HUES64 (cell line): ENCODE data around the gene KDM4B.

Source experiments
- H3K27ac ChIP-seq: 2 replicates; pipeline ENCODE4 v1.7.0; 2013; ENCODE audit warnings: low read depth, low read length, inconsistent platforms
- H3K27me3 ChIP-seq: 2 replicates; pipeline ENCODE4 v1.6.1; 2013; ENCODE audit warnings: mild to moderate bottlenecking, low read length; ENCODE audit not compliant: insufficient read depth
- H3K36me3 ChIP-seq: 2 replicates; pipeline ENCODE4 v1.6.1; 2013; ENCODE audit warnings: mild to moderate bottlenecking, low read length; ENCODE audit not compliant: insufficient read depth
- H3K4me1 ChIP-seq: 2 replicates; pipeline ENCODE4 v1.6.1; 2013; ENCODE audit warnings: mild to moderate bottlenecking, low read length, moderate library complexity; ENCODE audit not compliant: insufficient read depth
- H3K4me3 ChIP-seq: 2 replicates; pipeline ENCODE4 v1.5.1; 2013; ENCODE audit warnings: mild to moderate bottlenecking, low read length, moderate library complexity
- H3K9ac ChIP-seq: 2 replicates; pipeline ENCODE4 v1.6.1; 2013; ENCODE audit warnings: mild to moderate bottlenecking, low read depth, low read length
- H3K9me3 ChIP-seq: 2 replicates; pipeline ENCODE4 v1.6.1; 2013; ENCODE audit warnings: low read depth, low read length; ENCODE audit not compliant: insufficient read depth
- WGBS: fragments of 150-250, 120-280 bp; methylation state at CpG from one replicate; pipeline ENCODE4 v1.1.7; 2013; ENCODE audit warnings: missing lambda C conversion rate; 5-methylcytosine and 5-hydroxymethylcytosine counted together

KDM4B gene

DNA sequence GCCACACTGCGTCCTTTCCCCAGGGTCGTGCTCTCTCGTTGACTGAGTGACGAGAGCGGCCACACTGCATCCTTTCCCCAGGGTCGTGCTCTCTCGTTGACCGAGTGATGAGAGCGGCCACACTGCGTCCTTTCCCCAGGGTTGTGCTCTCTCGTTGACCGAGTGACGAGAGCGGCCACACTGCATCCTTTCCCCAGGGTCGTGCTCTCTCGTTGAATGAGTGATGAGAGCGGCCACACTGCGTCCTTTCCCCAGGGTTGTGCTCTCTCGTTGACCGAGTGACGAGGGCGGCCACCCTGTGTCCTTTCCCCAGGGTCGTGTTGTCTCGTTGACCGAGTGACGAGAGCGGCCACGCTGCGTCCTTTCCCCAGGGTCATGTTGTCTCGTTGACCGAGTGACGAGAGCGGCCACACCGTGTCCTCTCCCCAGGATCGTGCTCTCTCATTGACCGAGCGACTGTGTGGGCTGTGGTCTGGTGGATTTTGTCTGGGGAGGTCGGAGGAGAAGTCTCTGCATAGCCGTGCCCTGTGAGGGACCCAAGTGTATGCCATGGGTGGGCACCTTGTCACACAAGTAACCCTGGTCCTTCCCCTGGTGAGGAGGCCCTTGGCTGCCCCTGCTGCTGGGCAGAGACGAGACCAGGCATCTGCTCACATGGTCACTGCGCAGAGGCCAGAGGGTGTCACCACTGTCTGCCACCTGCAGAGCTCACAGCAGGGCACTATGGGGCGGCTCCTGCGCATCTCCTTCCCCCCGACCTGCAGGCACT is 107.7 kb downstream of the KDM4B start:
- H3K4me1 ChIP-seq = peaks cover 10% of the 10 kb centered on the region
- H3K9me3 ChIP-seq = no peaks in the 10 kb centered on the region
- no peak overlapping the region for H3K4me3 ChIP-seq
- peaks cover 47% of the 10 kb centered on the region for H3K36me3 ChIP-seq
- H3K27me3 ChIP-seq = no peaks in the 10 kb centered on the region
- WGBS = 96% methylated on average over 43 of the region's 44 CpGs
- H3K27ac ChIP-seq = no peak overlapping the region
- no peak overlapping the region for H3K9ac ChIP-seq

DNA sequence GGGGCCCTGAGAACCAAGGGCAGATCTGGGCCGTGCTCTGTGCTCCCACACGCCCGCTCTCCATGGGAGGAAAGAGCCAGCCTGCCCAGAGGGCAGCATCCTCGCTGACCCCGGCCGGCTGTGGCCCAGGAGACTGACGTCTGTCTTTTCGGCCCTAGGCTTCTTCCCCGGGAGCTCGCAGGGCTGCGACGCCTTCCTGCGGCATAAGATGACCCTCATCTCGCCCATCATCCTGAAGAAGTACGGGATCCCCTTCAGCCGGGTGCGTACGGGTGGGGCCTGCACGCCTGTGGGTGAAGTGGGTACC is 108.2 kb downstream of the KDM4B start:
- WGBS = 95% methylated on average over 19 of the region's 19 CpGs
- Histone ChIP-seq H3K27me3 (no peaks in the 10 kb centered on the region), H3K36me3 (peaks cover 51% of the 10 kb centered on the region), H3K27ac (no peak overlapping the region), H3K4me3 (no peak overlapping the region), H3K4me1 (peaks cover 10% of the 10 kb centered on the region), H3K9me3 (no peaks in the 10 kb centered on the region), H3K9ac (no peak overlapping the region)

DNA sequence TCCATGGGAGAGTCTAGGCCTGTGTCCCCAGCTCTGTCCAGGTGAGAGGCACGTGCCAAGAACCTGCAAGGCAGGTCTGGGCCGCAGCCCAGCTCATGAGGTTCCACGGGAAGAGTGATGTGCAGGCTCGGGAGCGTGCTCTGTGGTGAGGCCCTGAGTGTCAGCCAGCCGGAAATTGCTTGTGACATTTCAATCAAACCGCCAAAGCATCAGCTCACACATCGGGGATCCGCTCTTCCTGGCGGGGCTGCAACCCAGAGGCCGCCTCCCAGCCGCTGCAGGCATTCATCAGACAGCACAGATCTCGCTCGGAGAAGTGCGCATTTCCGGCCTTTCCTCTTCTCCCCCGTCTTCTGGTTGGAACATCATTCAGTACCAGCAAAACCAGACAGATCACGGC is 109.3 kb downstream of the KDM4B start:
- no peak overlapping the region for H3K9ac ChIP-seq
- no peak overlapping the region for H3K27ac ChIP-seq
- peaks cover 49% of the 10 kb centered on the region for H3K36me3 ChIP-seq
- 94% methylated on average over 18 of the region's 18 CpGs for WGBS
- H3K9me3 ChIP-seq = no peaks in the 10 kb centered on the region
- H3K4me1 ChIP-seq = peaks cover 8% of the 10 kb centered on the region
- no peak overlapping the region for H3K4me3 ChIP-seq
- H3K27me3 ChIP-seq = no peaks in the 10 kb centered on the region

DNA sequence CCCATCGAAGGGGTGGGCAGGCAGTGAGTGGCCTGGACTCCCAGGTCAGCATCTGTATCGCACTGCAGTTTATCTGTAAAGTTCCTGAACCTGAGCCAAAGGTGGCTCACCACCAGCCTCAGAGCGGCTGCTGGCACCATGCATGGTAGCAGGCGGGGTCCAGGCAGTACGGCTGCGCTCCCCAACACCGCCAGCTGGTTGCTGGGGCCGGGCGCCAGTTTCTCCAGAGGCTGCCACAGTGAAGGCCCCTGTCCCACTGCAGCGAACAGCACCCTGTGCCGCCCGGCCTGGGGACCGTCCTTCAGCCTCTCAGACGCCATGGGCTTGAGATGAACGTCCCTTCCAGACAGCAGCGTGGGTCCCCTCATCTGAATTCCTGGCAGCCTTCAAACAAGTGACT is 109.8 kb downstream of the KDM4B start:
- Histone ChIP-seq H3K4me3 (no peak overlapping the region), H3K4me1 (peaks cover 3% of the 10 kb centered on the region), H3K27me3 (no peaks in the 10 kb centered on the region), H3K27ac (no peak overlapping the region), H3K9ac (no peak overlapping the region), H3K9me3 (no peaks in the 10 kb centered on the region), H3K36me3 (peaks cover 49% of the 10 kb centered on the region)
- WGBS = 93% methylated on average over 16 of the region's 16 CpGs

DNA sequence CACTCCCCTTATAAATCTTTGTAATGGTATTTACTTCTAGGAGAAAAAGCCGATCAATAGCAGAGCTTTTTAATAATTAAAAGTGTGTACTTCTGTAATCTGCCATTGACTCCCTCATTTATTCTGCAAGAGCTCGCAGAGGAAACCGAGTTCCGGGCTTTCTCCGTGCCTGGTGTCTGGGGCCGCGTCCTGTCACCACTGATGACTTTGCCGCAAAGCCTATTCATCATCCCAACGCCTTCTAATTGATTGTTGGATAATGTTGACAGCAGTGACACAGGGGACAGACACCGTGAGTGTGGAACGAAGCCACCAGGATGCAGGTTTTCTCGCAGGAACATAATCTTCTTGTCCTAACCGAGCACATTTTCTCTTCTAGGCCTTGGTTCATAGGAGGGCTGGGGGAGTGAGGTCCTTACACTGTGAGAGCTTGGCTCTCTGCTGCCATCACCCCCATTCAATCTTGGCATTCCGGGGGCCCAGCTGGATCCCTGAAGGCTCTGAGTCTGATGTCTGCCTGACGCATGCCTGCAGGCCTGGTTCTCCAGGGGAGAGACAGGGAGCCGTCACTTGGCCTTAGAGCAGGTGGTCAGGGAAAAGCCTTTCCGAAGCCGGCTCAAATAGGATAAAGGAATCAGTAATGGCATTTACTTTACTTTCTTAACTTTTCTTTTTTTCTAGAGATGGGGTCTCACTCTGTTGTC is 110.3 kb downstream of the KDM4B start:
- 96% methylated on average over 18 of the region's 18 CpGs for WGBS
- Histone ChIP-seq H3K9me3 (no peaks in the 10 kb centered on the region), H3K36me3 (peaks cover 49% of the 10 kb centered on the region), H3K4me1 (no peaks in the 10 kb centered on the region), H3K27ac (no peak overlapping the region), H3K27me3 (no peaks in the 10 kb centered on the region), H3K4me3 (no peak overlapping the region), H3K9ac (no peak overlapping the region)

DNA sequence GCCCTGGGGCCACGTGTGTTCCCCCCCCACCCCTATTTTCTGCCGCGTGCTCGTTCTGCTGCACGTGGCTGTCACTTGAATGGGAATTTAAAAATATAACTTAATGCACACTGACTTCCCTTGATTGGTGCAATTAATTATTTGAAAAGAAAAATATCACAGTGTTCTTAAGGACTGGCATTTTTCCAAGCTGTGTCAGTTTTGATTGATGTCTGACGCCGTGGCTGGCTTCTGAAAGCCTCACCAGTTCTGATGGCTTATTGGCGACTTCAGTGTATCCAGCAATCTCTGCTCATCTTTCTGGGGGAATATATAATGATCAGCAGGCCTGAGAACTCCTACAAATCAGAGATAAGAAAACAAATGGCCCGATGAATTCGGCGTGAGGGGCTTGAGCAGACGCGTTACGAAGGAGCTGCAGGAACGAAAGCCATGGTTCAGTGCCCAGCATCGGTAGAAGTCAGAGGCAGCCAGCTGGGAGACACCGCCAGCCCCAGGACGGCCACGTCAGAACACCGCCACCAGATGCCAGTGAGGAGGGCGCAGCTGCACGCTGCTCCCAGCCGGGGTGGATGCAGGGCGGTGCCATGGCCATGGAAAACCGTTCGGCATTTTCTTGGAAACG is 111.2 kb downstream of the KDM4B start:
- Histone ChIP-seq H3K9ac (no peak overlapping the region), H3K9me3 (no peaks in the 10 kb centered on the region), H3K4me1 (no peaks in the 10 kb centered on the region), H3K36me3 (peaks cover 51% of the 10 kb centered on the region), H3K27me3 (no peaks in the 10 kb centered on the region), H3K4me3 (no peak overlapping the region), H3K27ac (no peak overlapping the region)
- 96% methylated on average over 26 of the region's 27 CpGs for WGBS

DNA sequence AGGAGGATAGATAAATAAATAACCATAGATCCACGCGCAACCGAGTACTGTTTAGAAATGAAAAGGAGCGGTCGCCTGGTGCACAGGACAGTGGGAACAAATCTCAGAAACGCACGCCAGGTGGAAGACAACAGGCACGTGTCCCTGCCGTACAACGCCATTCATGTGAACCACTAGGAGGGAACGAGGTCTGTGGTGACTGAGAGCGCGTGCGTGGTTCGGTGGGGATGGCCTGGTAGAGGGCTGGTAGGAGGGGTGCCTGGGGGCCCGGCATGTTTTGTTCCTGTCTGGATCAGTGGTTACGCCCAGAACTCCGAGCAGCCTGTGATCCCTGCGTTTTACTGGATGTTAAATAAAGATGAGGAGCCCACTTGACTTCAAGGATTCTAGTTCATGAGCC is 111.9 kb downstream of the KDM4B start:
- Histone ChIP-seq H3K27ac (no peak overlapping the region), H3K4me3 (no peak overlapping the region), H3K9me3 (no peaks in the 10 kb centered on the region), H3K27me3 (no peaks in the 10 kb centered on the region), H3K36me3 (peaks cover 49% of the 10 kb centered on the region), H3K4me1 (no peaks in the 10 kb centered on the region), H3K9ac (no peak overlapping the region)
- WGBS = 96% methylated on average over 19 of the region's 19 CpGs

DNA sequence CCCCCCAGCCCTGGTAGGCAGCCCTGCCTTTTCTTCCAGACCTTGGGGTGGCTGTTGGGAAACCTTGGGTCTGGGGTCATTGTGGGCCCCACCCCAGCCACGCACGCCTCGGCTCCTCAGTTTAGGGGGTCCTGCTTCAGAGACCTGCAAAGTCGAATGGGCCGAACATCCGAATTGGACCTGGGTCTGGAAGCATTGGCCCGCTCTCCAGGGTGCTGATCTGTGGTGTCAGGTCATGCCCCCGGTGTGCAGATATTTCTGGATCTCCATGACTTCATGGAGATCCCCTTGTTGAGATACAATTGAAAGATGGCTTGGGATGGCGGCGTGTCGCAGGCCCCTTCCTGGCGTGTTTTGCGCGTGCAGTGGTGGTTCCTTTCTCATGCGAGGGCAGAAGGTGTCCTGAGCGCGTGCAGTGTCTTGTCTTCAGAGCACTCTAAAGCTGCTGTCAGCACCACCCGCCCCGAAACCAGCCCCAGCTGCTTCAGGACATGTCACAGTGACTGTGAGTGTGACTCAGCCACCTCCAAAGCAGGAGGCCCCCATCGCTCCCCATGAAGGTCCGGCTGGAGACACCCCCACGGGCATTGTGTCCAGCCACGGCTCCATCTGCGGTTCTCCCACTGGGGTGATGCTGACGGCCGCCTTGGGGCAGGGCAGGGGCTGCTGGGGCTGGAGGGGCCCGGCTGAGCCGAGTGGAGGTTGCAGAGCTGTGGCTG is 112.7 kb downstream of the KDM4B start:
- Histone ChIP-seq H3K36me3 (peaks cover 49% of the 10 kb centered on the region), H3K9me3 (no peaks in the 10 kb centered on the region), H3K4me3 (no peak overlapping the region), H3K9ac (no peak overlapping the region), H3K27me3 (no peaks in the 10 kb centered on the region), H3K27ac (no peak overlapping the region), H3K4me1 (no peaks in the 10 kb centered on the region)
- WGBS = 96% methylated on average over 28 of the region's 28 CpGs

DNA sequence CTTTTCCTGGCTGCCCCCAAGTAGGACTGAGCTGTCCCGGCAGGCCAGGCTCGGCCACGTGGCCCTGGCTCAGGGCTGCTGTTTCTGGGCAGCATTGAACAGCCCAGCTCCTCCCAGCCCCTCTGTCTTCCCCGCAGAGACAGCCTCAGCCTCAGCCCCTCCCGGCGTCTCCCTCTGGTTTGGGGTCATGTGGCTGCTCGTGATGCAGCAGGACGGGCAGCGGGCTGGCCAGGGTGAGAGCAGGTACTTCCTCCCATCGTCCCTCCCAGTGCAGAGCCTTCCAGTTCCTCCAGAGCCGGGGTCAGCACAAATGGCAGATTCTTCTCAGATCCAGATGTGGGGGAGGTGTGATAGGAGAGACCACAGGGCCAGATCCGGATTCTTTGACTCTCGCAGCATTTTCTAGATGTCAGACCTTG is 114.6 kb downstream of the KDM4B start:
- no peak overlapping the region for H3K4me3 ChIP-seq
- peaks cover 39% of the 10 kb centered on the region for H3K36me3 ChIP-seq
- H3K9me3 ChIP-seq = no peaks in the 10 kb centered on the region
- H3K27ac ChIP-seq = no peak overlapping the region
- H3K4me1 ChIP-seq = no peaks in the 10 kb centered on the region
- no peak overlapping the region for H3K9ac ChIP-seq
- no peaks in the 10 kb centered on the region for H3K27me3 ChIP-seq
- WGBS = 71% methylated on average over 13 of the region's 13 CpGs

DNA sequence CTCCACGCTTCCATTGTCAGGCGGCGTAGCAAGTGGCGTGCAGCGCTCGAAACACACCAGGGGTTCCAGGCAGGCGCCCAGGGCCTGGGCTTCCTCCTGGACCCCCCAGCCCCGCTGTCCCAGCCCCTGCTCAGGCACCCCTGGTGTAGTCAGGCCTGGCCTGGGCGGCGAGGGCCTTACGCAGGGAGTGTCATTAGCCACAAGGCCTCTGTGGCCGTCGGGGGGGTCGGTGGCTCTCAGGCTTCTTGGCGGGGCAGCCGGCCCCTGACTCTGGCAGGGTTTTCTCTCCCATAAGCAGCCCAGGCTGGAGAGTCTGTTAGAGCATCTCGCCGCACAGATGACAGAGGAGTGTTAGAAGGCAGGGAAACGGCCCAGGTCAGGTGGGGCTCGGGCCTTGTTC is 116.7 kb downstream of the KDM4B start:
- WGBS = 94% methylated on average over 20 of the region's 20 CpGs
- no peaks in the 10 kb centered on the region for H3K4me1 ChIP-seq
- no peak overlapping the region; the same call in 1 of the 2 replicates for H3K27ac ChIP-seq
- no peak overlapping the region for H3K4me3 ChIP-seq
- peaks cover 27% of the 10 kb centered on the region; the same call in 1 of the 2 replicates for H3K36me3 ChIP-seq
- no peaks in the 10 kb centered on the region for H3K27me3 ChIP-seq
- no peak overlapping the region for H3K9ac ChIP-seq
- no peaks in the 10 kb centered on the region for H3K9me3 ChIP-seq

DNA sequence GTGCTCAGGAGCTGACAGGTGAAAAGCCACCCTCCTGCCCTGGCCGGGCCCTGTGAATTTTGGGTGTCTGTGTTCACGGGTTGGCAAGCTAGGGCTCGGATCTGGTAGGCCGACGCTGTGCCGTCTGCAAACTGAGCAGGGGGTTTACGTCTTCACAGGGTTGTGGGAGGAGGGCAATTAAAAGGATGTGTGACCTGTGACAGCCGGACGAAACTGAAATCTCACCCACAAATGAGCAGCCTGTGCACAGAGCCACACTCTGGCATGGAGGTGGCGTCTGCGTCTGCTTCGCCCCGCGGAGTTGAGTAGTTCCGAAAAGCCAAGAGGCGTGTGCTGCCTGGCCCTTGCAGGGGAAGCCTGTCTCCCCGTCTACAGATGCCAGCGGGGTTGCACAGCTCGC is 117.3 kb downstream of the KDM4B start:
- H3K4me1 ChIP-seq = peaks cover 3% of the 10 kb centered on the region; the same call in 1 of the 2 replicates

More for the DNA sequence above, 117.3 kb downstream of the KDM4B start:
- Histone ChIP-seq H3K27me3 (no peaks in the 10 kb centered on the region), H3K9me3 (no peaks in the 10 kb centered on the region), H3K4me3 (no peak overlapping the region), H3K36me3 (peaks cover 21% of the 10 kb centered on the region; the same call in 1 of the 2 replicates), H3K27ac (no peak overlapping the region; the same call in 1 of the 2 replicates), H3K9ac (no peak overlapping the region)
- 92% methylated on average over 19 of the region's 19 CpGs for WGBS
